NAMALWA (cell line): ENCODE data around the gene MAF.

Experiments used
- DNase-seq: peaks from one replicate; pipeline ENCODE4 v3.0.0-alpha.2; 2015; ENCODE audit warnings: low spot score

Gene MAF

DNA sequence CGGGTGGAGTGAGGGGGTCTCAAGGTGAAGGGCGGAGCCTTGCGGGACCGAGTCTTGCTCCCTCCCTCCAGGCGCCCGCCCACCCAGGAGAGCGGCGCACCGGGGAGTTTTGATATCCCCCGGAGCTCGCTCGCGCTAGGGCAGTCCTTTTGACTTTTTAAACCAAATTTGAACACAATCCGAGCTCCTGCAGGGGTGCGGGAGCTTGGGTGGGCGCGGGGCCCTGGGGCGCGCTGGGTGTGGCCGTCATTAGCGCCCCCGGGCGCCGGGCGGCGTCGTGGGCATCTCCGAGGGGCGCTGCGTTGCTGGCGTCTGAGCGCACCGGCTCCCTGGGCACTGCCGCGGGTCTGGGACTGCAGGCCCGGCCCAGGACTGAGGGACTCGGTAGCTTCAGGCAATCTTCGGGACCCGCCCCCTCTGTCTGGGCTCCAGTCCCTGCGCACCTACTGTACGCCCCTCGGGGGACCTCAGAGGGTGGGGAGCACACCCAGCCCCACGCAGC is 10.9 kb downstream of the MAF start:
- no peak for DNase-seq

DNA sequence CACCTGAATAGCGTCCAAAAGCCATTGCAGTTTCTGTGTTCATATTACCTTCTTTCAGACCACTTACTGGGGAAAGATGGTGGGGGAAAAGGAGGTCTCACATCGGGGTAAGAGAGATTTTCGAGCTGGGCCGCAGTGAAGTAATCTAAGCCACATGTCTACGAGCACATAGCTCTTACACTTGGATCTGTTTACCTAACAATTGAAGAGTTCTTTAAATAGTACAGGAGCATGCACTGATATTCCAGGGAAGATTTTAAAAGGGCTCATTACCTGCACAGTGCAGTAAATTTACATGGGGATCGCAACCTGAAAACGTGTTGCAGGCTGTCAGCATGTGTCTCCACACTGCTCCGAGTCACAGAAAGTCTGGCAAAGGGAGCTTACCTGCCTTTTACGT is 12.6 kb downstream of the MAF start:
- no peak for DNase-seq

DNA sequence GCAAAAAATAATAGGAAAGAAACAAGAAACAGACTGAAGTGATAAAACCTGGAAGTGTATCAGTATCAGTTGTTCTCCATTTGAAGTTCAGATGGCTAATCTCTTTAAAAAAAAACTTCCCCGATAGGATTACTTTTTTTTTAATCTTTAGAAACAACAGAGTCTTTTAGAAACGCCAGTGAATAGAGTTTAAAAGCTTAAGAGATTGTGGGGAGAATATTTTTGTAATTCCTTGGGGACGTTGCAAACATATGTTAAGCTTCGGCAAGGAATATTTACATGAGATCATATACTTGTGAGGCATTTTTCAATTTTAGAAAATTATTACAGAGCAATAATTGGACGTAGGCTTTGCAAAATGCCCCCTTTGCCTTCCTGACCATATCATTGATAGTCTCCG is 13.2 kb downstream of the MAF start:
- DNase-seq, result no peak

DNA sequence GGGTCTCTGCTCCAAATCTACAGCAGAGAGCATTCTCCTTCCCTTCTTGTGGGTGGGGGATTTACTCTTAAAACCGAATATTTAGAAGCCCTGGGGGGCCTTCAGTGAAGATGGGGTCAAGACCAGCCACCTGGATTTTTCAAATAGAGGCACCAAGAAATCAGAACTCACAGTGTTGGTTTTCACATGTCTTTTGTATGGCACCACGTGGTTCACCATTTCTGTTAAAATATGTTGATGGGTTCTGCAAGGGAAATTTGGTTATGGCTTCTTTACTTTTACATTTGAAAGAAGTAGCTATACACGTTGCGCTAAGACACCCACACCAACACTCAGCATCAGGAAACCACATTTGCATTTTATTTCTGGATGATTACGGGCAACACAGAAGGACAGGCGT is 17.7 kb downstream of the MAF start:
- DNase-seq, result no peak

DNA sequence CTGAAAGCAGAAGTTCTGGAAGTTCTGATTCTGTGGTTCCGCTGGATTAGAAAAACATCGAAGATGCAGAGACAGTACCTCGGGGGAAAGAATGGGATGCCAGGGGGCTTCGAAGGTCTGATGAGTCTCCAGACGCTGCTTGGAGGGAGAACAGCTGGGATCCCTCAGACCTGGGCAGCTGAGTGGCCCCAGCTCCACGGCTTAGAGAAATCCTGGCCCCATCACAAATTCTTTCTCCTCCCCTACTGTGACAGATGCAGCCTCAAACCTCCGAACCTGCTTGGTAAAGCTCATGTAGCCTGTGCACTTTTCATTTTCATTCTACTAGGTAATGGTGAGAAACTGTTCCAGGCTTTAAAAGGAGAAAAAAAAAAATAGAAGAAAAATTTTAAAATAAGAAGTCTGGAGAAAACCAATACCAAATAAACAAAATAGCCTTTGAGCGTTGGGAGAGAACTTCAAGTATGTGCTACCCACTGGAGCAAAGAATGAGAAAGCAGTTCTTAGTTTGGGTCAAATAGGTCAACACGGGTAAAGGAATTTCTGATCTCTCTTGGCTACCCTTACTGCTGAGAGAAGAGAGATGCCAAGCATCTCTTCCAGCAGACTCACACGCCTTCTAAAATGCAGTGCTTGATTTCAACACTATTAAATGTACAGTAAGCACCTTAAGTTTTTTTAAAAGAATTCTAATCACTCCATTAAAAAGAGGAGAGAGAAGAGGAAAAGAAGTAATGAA is 19.9 kb downstream of the MAF start:
- DNase-seq, result no peak

DNA sequence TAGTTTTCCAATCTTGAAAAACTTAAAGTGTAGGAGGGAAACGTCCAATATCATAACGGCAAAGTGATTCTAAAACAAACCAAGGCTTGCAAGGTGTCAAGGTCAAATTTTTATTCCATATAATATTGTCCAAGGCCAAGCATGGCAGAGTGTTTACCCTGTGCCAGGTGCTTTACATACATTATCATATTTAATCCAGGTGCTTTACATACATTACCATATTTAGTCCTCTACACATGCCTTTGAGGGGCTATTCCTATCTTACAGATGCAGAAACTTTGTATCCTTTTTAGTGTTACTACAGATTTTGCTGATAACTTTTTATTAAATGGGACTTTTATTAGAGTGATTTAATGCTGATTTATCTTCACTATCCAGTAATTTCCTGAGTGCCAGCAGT is 23.9 kb downstream of the MAF start:
- no peak for DNase-seq

DNA sequence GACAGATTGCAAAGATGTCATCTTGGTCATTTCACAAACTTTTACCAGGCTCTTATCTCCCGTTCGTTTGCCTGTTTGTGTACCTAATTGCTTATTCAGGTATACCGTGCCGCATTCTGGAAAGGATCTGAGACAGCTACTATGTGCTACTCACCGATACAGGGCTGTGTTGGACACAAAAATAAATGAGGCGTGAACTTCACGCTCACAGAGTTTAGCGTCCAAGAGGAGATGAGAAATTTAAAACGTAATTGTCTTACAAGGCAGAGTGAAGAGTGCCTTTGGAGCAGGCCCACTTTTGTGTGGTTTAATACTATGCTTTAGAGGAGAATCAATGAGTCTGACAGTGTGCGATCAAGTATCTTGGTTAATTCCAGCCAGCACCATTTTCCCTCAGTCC is 26.7 kb downstream of the MAF start:
- DNase-seq, result no peak

DNA sequence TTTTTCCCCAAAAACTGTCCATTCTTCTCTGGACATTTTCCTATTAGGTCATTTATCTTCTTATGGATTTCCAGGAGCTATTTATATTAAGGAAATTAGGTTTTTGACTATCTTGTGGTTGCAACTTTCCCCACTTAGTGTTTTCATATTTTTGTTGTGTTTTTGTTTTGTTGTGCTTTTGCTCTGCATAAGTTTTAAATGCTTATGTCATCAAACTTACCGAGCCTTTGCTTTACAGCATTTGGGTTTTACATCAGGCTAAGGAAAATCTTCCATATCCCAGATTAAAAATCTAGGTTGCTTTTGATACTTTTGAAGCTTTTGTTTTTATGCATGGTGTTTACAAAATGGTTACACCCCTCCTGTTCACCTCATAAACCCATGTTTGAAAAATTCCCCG is 27.5 kb downstream of the MAF start:
- DNase-seq, result no peak

DNA sequence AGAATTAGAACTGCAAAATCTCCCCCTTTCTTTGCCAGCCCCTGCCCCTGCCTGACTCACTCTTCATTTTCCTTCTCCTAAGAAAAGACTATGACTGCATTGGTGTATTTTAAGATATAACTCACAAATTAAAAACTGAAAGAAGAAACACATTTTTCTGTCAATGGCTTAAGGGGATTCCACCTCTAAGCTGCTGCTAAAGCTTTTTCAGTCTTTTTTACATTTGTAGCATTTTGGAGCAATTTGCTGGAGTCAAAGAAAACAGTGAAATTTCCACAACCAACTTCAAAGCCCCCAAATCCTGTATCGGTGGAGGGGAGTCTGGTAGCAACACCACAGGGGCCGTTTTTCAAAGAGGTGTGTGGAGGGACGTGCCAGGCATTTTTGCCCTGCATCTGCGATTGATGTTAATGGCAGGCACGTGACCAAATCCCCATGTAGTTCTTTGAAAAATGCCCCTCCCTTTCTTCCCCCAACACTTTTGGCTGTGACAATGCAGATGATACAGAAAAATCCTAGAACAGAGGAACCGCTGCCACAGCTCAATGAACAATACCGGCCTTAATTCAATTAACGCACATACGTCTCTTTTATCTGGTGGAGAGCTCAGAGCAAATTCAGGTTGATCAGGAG is 28.5 kb downstream of the MAF start:
- DNase-seq, result no peak

DNA sequence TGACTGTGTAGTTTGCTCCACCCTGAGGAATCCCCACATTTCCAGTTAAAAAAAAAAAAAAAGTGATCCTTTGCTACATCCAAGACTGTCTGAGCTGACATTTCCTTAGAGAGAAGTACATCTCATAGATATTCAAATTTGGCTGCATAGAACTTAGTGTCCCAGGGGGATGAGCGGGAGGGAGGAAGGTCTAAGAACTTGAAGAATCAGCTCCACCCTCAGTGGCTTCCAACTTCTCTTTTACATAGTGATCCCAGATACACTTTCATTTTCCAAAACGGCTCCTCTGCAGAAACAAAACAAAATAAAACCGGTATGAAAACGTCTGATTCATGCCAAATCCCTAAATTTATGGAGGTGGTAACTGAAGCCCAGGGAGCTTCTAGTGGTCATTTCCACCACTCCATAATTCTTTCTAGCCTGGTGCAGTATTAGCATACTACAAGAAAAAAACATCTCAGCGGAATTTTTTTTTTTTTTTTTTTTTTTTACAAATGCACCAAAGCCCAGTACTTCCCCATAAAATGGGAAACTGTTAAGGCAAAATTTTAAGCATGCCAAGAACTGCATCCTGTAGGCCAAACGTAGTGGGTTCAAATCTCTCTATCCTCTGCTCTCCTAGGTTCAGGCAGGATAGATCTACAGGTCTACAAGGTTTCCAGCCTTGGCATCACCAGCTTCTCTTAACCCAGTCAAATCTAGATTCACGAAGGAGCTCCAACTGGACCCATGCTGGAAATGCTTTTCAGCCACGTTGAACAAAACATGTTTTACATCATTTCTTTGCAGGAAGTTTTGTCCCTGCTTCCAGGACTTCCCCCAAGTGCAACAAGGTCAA is 29.3 kb downstream of the MAF start:
- DNase-seq, result no peak

DNA sequence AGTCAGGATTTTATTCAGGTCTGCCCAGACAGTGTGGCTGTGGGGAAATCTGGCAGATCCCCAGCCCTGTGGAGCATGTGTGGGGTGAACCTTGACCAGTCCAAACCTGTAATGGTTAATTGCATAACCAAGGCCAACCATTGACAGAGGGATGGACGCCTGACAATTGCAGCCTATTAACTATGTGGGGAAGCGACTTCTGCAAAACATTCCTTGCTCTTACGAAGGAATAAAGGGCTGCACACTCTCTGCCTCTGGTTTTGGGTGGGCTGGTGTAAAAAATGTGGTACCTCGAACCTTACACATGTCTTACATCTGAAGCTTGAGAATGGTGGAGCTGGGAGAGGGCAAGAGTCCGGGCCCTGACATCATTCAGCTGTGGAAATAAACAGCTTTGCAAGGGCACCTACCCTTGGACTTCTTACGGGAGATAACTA is 35.8 kb downstream of the MAF start:
- DNase-seq, result no peak

DNA sequence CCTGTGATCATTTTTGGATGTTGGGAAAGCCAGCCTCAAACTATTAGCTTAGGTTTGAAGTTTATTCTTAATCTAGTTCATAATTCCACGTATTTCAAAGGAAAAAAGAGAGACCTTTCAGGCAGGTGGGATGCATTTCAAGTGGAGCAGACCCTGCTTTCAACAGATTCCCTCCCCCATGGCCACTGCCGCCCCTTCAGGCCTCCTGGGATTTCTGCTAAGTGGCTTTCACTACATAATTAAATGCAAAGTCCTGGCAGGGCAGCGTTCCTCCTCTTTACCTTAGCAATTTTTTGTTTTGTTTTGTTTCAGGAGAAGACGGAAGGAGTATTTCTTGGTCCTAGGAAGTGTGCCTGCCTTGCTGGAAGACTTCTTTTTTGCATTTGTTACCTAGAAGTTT is 36.6 kb downstream of the MAF start:
- DNase-seq, result no peak

DNA sequence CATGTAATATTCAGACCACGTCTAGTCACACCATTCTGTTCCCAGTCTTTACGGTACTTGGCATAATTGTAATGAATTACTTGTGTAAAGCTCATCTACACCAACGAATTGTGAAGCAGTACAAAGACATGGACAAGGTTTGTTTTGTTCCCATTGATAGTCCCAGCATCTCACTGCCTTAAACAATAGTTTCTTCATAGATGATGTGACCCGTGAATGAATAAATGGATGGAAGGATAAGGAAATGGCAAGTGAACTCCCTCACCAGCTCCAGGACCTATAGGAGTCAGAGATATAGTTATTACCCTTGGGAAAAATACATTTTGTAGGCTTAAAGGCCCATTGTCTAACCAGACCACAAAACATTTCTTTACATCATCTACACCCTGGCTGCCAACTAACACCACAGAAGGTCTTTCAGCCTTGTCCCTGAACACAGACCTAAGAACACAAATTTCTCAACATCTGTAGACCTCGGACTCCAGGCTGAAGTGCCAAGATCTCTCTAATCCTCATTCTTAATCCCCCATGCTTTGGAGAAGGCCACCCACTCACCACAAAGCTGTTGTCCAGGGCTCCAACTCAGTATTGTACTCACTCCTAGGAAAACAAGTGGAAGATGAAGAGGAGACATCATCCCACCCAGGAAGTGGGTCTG is 38.2 kb downstream of the MAF start:
- no peak for DNase-seq

DNA sequence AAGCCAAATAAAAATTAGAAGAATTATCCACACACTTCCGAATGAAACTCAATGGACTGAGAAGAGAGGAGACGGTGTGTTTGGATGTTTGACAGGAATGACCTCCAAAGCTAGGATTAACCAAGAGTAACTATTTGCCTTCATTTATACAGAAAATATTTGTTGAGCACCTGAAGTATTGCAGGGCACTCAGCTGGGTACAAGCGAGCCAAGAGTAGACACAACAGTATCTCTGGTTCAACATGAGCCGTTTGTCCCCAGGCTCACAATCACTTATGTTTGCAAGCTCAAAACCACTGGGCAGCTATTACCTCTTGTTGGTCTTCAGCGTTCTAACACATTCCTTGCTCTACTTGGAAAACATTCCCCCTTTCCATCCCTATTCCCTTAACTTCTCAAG is 38.8 kb downstream of the MAF start:
- DNase-seq, result no peak

DNA sequence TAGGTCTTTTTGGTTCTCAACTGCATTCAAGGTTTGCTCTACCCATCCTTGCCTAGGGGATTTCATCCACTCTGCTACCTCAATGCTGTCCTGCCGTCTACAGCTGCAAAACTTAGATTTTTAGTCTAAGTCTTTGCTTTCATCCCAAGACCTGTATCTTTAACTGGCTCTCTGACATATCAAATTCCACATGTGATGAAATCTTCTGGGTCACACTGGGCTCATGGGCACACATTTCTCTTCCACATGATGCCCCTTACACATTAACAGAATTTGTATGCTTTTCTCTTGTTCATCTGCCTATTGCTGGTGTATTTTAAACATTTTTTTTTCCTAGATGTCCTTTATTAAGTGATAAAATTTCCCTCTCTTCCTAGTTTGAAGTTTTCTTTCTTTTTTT is 39.6 kb downstream of the MAF start:
- no peak for DNase-seq

DNA sequence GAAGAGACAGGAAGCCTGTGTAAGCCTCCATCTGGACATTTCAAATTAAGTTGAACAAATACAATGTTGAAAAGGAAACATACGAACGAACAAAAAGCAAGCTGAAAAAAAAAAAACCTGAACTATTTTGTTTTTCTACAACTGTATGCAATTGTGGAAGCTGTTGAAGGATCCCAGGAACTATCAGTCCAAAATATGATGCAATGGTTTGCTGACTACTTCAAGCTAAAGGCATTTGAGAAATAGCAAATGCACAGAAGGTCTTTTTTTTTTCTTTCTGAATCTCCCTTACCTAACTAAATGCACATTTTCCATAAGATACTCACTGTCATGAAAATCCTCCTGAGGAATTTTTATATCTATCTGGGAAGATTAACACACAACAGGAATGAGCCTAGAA is 40.2 kb downstream of the MAF start:
- no peak for DNase-seq

DNA sequence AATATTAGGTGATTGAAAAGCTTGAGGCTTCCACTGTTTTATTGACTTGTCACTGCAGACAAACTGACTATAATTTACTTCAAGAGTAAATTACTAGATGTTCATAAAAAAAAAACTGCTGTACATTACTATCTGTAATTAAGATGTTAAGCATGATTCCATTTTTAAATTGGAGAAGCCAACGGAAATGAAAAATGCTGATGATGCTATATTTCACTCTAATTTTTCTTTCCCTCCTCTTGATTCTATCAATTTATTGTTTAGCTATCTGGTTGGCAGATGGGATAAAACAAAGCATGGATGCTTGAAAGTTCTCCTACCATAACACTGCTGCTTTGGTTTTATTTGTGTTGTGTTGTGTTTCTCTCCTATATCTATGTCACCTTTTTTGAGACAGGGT is 41.0 kb downstream of the MAF start:
- no peak for DNase-seq

DNA sequence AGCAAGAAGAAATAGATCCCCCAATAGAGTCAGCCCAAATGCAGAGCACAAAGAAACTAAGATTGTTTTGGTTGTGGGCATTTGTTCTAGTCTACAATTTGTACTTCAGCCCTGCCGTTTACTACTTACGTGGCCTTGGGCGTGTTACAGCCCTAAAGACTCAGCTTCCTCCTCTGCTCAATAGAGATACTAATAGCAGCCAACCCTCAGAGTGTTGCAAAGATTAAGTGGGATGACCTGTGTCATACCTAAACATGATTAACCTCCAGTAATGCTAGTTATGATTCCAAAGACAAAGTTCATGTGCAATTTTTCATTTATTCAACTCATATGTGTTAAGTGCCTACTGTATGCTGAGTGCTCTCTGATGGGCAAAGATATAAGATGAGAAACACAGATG is 43.1 kb downstream of the MAF start:
- DNase-seq, result no peak

DNA sequence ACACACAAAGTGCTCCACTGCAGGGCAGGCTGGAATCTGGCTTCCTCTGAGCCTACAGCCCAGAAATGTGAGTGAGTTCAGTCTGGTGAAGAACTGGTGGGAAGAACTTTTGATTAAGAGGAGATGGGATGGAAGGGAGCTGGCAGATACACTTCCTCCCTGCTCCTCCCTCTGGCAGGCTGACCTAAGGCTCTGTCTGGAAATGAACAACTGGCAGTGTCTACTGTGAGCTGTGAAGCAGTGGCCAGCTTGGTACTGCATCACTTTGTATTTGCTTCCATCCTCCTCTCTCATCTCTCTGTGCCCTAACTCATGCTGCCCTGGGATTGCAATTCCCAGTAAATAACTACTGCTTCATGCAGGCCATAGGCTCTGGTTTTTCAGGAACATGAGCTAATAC is 45.6 kb downstream of the MAF start:
- no peak for DNase-seq

DNA sequence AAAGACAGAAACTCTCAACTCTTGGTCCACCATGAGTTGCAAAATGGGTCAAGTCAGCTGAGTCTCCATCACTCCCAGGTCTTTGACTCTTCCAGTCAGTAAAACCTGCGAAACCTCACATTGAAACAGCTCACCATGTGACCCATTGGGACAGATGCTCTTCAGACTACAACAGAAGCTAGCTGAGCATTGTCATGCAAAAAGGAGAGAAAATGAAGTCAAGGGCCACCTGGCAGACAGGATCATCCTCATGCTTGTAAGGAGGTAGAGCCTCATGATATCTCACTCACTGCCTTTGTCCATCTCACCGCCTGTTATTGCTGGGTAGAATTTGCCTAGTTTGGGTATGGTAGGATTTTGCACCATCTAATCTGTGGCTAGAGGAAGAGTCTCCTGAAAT is 50.2 kb downstream of the MAF start:
- no peak for DNase-seq

DNA sequence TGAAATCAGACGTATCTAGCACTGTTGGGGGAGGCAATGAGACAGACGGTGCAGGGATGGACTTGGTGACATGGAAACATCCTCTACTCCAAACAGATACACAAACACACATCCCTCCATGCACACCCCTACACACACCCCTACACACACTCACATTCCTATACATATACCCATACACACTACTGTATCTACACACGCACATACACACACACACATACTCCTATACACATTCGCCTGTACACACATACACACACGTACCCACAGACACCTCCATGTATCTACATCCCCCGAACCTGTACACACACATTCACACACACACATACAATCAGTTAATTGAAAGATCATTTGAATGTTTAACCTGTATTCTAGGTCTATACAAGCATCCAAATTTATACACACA is 53.5 kb downstream of the MAF start:
- DNase-seq, result no peak
